Loucy (cell line): ENCODE measurements around the gene TTYH3.

Experiments used
- CTCF ChIP-seq: fragments of 200-600 bp; sonication (generic); conservative IDR thresholded peaks from 2 replicates; pipeline ENCODE4 v1.5.1; 2014; ENCODE audit warnings: mild to moderate bottlenecking, antibody characterized with exemption, low read length
- EZH2phosphoT487 ChIP-seq: fragments of 200-600 bp; IDR thresholded peaks from 2 replicates; pipeline ENCODE4 v1.6.1; 2018; ENCODE audit warnings: antibody characterized with exemption, mild to moderate bottlenecking, moderate library complexity, borderline replicate concordance

- no peak for TF ChIP-seq CTCF
- TF ChIP-seq EZH2phosphoT487 = no peak
Observed at GRCh38 chr7:2637505-2638223, 5.9 kb downstream of the TTYH3 start.
